HAP-1 (cell line): Measurements from ENCODE around the gene SLC22A25.
"Not testable (repeated sequence)": the region's sequence is repeated elsewhere in the genome, so short reads cannot be mapped to it uniquely, and the experiment has no call there.

ENCODE experiments used
- DNase-seq, 2 experiments: peaks; one replicate each; pipeline ENCODE4 v3.0.0-alpha.2; 2016 to 2020; ENCODE audit warnings: low spot score in 2 of 2
- H3K27me3 ChIP-seq: fragments of 250-450 bp; sonication (Bioruptor Pico); 2 replicates; pipeline ENCODE4 v1.5.1; 2020; ENCODE audit warnings: low read depth, mild to moderate bottlenecking, moderate library complexity
- H3K36me3 ChIP-seq: fragments of 250-450 bp; sonication (Bioruptor Pico); replicated peaks from 2 replicates; pipeline ENCODE4 v1.5.1; 2020; ENCODE audit warnings: mild to moderate bottlenecking
- H3K4me1 ChIP-seq: fragments of 250-450 bp; sonication (Bioruptor Pico); 2 replicates; pipeline ENCODE4 v1.5.1; 2020; ENCODE audit warnings: mild to moderate bottlenecking
- H3K4me3 ChIP-seq: fragments of 250-450 bp; sonication (Bioruptor Pico); 2 replicates; pipeline ENCODE4 v1.5.1; 2020; ENCODE audit warnings: mild to moderate bottlenecking, moderate library complexity
- H3K9me3 ChIP-seq: fragments of 250-450 bp; sonication (Bioruptor Pico); 2 replicates; pipeline ENCODE4 v1.5.1; 2020; ENCODE audit warnings: mild to moderate bottlenecking, moderate library complexity
- in situ Hi-C: fragments of 300-500 bp; cut with MboI; formaldehyde crosslinking; loops from 3 replicates; pipeline ENCODE4 v1.14.3; 2020; ENCODE audit warnings: low sequenced_read_pairs, inconsistent platforms, mixed read lengths

Gene SLC22A25

GRCh38 chr11:63243533-63243932 lies at the start of gene SLC22A25:
Gene SLC22A25 (minus strand): TSS chr11:63243599. CDS start chr11:63229652, 13,947 bp downstream.
- no peaks in the 10 kb centered on the region for H3K4me1 ChIP-seq

GRCh38 chr11:63290285-63290684 lies 46.9 kb upstream of the SLC22A25 start:
- in situ Hi-C loops: no loop called here
- no peaks in the 10 kb centered on the region for H3K36me3 ChIP-seq
- H3K9me3 ChIP-seq: no peaks in the 10 kb centered on the region
- no peak for DNase-seq
- H3K4me3 ChIP-seq: no peak overlapping the region
- H3K4me1 ChIP-seq: no peaks in the 10 kb centered on the region
- H3K27me3 ChIP-seq: no peaks in the 10 kb centered on the region

More at GRCh38 chr11:63243533-63243932, at the start of gene SLC22A25:
- in situ Hi-C loops: no loop called here
- Histone ChIP-seq H3K4me3 (no peak within 1 kb of the TSS), H3K27me3 (no peaks in the 10 kb centered on the region; the same call in 1 of the 2 replicates), H3K9me3 (no peaks in the 10 kb centered on the region), H3K36me3 (no peaks in the 10 kb centered on the region)
- DNase-seq: no peak

- no peaks in the 10 kb centered on the region for H3K9me3 ChIP-seq
- no peak for DNase-seq
- H3K27me3 ChIP-seq: no peaks in the 10 kb centered on the region
- no peaks in the 10 kb centered on the region for H3K36me3 ChIP-seq
- in situ Hi-C loops: no loop called here
- H3K4me1 ChIP-seq: no peaks in the 10 kb centered on the region
- no peak overlapping the region for H3K4me3 ChIP-seq
These were observed 46.3 kb upstream of the SLC22A25 start for GRCh38 chr11:63289658-63290057.

GRCh38 chr11:63282579-63282978 lies 39.2 kb upstream of the SLC22A25 start:
- in situ Hi-C loops: no loop called here

GRCh38 chr11:63280920-63281319 lies 37.5 kb upstream of the SLC22A25 start:
- no peaks in the 10 kb centered on the region for H3K36me3 ChIP-seq
- DNase-seq: no peak
- H3K4me3 ChIP-seq: no peak overlapping the region
- H3K9me3 ChIP-seq: no peaks in the 10 kb centered on the region
- H3K4me1 ChIP-seq: no peaks in the 10 kb centered on the region
- H3K27me3 ChIP-seq: 0 out of 2 replicates have a peak, but pooled peaks cover 2% of the 10 kb centered on the region
- in situ Hi-C loops: no loop called here

More at GRCh38 chr11:63282579-63282978, 39.2 kb upstream of the SLC22A25 start:
- Histone ChIP-seq H3K36me3 (no peaks in the 10 kb centered on the region), H3K4me3 (no peak overlapping the region), H3K9me3 (no peaks in the 10 kb centered on the region), H3K27me3 (0 out of 2 replicates have a peak, but pooled peaks cover 2% of the 10 kb centered on the region), H3K4me1 (no peaks in the 10 kb centered on the region)
- no peak for DNase-seq

GRCh38 chr11:63277345-63277943 lies 34.0 kb upstream of the SLC22A25 start:
- in situ Hi-C loops: no loop called here
- Histone ChIP-seq H3K36me3 (no peaks in the 10 kb centered on the region), H3K9me3 (no peaks in the 10 kb centered on the region), H3K4me3 (no peak overlapping the region), H3K4me1 (no peaks in the 10 kb centered on the region), H3K27me3 (0 out of 2 replicates have a peak, but pooled peaks cover 2% of the 10 kb centered on the region)
- no peak for DNase-seq

GRCh38 chr11:63274776-63275175 lies 31.4 kb upstream of the SLC22A25 start:
- no peak for DNase-seq
- Histone ChIP-seq H3K9me3 (no peaks in the 10 kb centered on the region), H3K36me3 (no peaks in the 10 kb centered on the region), H3K4me3 (no peak overlapping the region), H3K27me3 (no peaks in the 10 kb centered on the region), H3K4me1 (no peaks in the 10 kb centered on the region)
- in situ Hi-C loops: no loop called here

GRCh38 chr11:63273685-63274084 lies 30.3 kb upstream of the SLC22A25 start:
- Histone ChIP-seq H3K27me3 (no peaks in the 10 kb centered on the region), H3K36me3 (no peaks in the 10 kb centered on the region), H3K9me3 (no peaks in the 10 kb centered on the region), H3K4me3 (no peak overlapping the region), H3K4me1 (no peaks in the 10 kb centered on the region)
- no peak for DNase-seq
- in situ Hi-C loops: no loop called here

GRCh38 chr11:63262547-63262946 lies 19.1 kb upstream of the SLC22A25 start:
- Histone ChIP-seq H3K4me1 (no peaks in the 10 kb centered on the region), H3K27me3 (peaks cover 5% of the 10 kb centered on the region), H3K36me3 (no peaks in the 10 kb centered on the region), H3K9me3 (no peaks in the 10 kb centered on the region), H3K4me3 (no peak overlapping the region)
- no peak for DNase-seq
- in situ Hi-C loops: no loop called here

GRCh38 chr11:63251312-63251711 lies 7.9 kb upstream of the SLC22A25 start:
- Histone ChIP-seq H3K9me3 (no peaks in the 10 kb centered on the region), H3K4me3 (no peak overlapping the region), H3K27me3 (no peaks in the 10 kb centered on the region; the same call in 1 of the 2 replicates), H3K4me1 (no peaks in the 10 kb centered on the region), H3K36me3 (no peaks in the 10 kb centered on the region)
- no peak for DNase-seq
- in situ Hi-C loops: no loop called here

- in situ Hi-C loops: no loop called here
- no peaks in the 10 kb centered on the region for H3K36me3 ChIP-seq
- DNase-seq: no peak
- H3K4me3 ChIP-seq: no peak overlapping the region
- no peaks in the 10 kb centered on the region; the same call in 1 of the 2 replicates for H3K27me3 ChIP-seq
- no peaks in the 10 kb centered on the region for H3K9me3 ChIP-seq
- no peaks in the 10 kb centered on the region for H3K4me1 ChIP-seq
These were observed 7.0 kb upstream of the SLC22A25 start for GRCh38 chr11:63250162-63251050.

- H3K4me1 ChIP-seq: no peaks in the 10 kb centered on the region
- no peaks in the 10 kb centered on the region for H3K9me3 ChIP-seq
- in situ Hi-C loops: no loop called here
- no peaks in the 10 kb centered on the region; the same call in 1 of the 2 replicates for H3K27me3 ChIP-seq
- H3K4me3 ChIP-seq: no peak overlapping the region
- no peak for DNase-seq
- H3K36me3 ChIP-seq: no peaks in the 10 kb centered on the region
These were observed 5.6 kb upstream of the SLC22A25 start for GRCh38 chr11:63248966-63249365.

- DNase-seq, H3K9me3 ChIP-seq, H3K36me3 ChIP-seq, in situ Hi-C loops, H3K4me1 ChIP-seq, H3K27me3 ChIP-seq, H3K4me3 ChIP-seq: not testable (repeated sequence)
These were observed 4.0 kb upstream of the SLC22A25 start for GRCh38 chr11:63247237-63248002.
